Neuron (in vitro differentiated cells): ENCODE measurements around the gene SLC35A4.

Source experiments
- H2AFZ ChIP-seq: one replicate; pipeline ENCODE4 v1.6.1; 2013; ENCODE audit warnings: low read depth, mild to moderate bottlenecking, inconsistent platforms, low read length, moderate library complexity
- H3K27me3 ChIP-seq: one replicate; pipeline ENCODE4 v1.6.1; 2013; ENCODE audit warnings: low read length; ENCODE audit not compliant: insufficient read depth
- H3K36me3 ChIP-seq: one replicate; pipeline ENCODE4 v1.6.1; 2013; ENCODE audit warnings: low read length; ENCODE audit not compliant: insufficient read depth
- H3K4me1 ChIP-seq: one replicate; pipeline ENCODE4 v1.6.1; 2013; ENCODE audit warnings: low read length; ENCODE audit not compliant: insufficient read depth
- H3K4me3 ChIP-seq: 2 replicates; pipeline ENCODE4 v1.5.1; 2013; ENCODE audit warnings: mild to moderate bottlenecking, low read length, moderate library complexity
- H3K9me3 ChIP-seq: one replicate; pipeline ENCODE4 v1.6.1; 2013; ENCODE audit warnings: low read length

The SLC35A4 gene

GRCh38 chr5:140550147-140551079 is 14.2 kb upstream of the SLC35A4 start:
- H3K27me3 ChIP-seq: no peaks in the 10 kb centered on the region
- H2AFZ ChIP-seq: no peak overlapping the region
- H3K4me3 ChIP-seq: no peak overlapping the region
- peaks cover under 1% of the 10 kb centered on the region for H3K4me1 ChIP-seq
- H3K36me3 ChIP-seq: peaks cover 65% of the 10 kb centered on the region
- H3K9me3 ChIP-seq: no peaks in the 10 kb centered on the region

GRCh38 chr5:140551872-140552271 is 12.8 kb upstream of the SLC35A4 start:
- Histone ChIP-seq H2AFZ (no peak overlapping the region), H3K27me3 (no peaks in the 10 kb centered on the region), H3K36me3 (peaks cover 57% of the 10 kb centered on the region), H3K9me3 (no peaks in the 10 kb centered on the region), H3K4me1 (peaks cover 11% of the 10 kb centered on the region), H3K4me3 (no peak overlapping the region)

- H3K4me1 ChIP-seq: peaks cover 17% of the 10 kb centered on the region
- H3K9me3 ChIP-seq: no peaks in the 10 kb centered on the region
- H3K27me3 ChIP-seq: no peaks in the 10 kb centered on the region
- no peak overlapping the region for H2AFZ ChIP-seq
- no peak overlapping the region for H3K4me3 ChIP-seq
- peaks cover 49% of the 10 kb centered on the region for H3K36me3 ChIP-seq
Measured at GRCh38 chr5:140553657-140554056, 11.0 kb upstream of the SLC35A4 start.

GRCh38 chr5:140554454-140554853 is 10.2 kb upstream of the SLC35A4 start:
- Histone ChIP-seq H2AFZ (no peak overlapping the region), H3K4me3 (no peak overlapping the region), H3K9me3 (no peaks in the 10 kb centered on the region), H3K36me3 (peaks cover 41% of the 10 kb centered on the region), H3K27me3 (no peaks in the 10 kb centered on the region), H3K4me1 (peaks cover 17% of the 10 kb centered on the region)

GRCh38 chr5:140555747-140556312 is 8.8 kb upstream of the SLC35A4 start:
- no peaks in the 10 kb centered on the region for H3K27me3 ChIP-seq
- H3K4me3 ChIP-seq: peak overlapping the region; percentile 73
- peaks cover 17% of the 10 kb centered on the region for H3K4me1 ChIP-seq
- H3K36me3 ChIP-seq: peaks cover 27% of the 10 kb centered on the region
- H3K9me3 ChIP-seq: no peaks in the 10 kb centered on the region
- H2AFZ ChIP-seq: no peak overlapping the region

GRCh38 chr5:140556438-140556837 is 8.2 kb upstream of the SLC35A4 start:
- H2AFZ ChIP-seq: no peak overlapping the region
- H3K4me3 ChIP-seq: peak overlapping the region; percentile 73
- H3K4me1 ChIP-seq: peaks cover 17% of the 10 kb centered on the region
- no peaks in the 10 kb centered on the region for H3K27me3 ChIP-seq
- no peaks in the 10 kb centered on the region for H3K9me3 ChIP-seq
- peaks cover 21% of the 10 kb centered on the region for H3K36me3 ChIP-seq

GRCh38 chr5:140557136-140557805 is 7.4 kb upstream of the SLC35A4 start, which contains the start of gene SRA1:
Gene SRA1 (minus strand): TSS chr5:140557473. CDS start chr5:140557452, 21 bp downstream.
- Histone ChIP-seq H3K4me1 (peaks cover 17% of the 10 kb centered on the region), H3K27me3 (no peaks in the 10 kb centered on the region)

GRCh38 chr5:140557965-140558364 is 6.7 kb upstream of the SLC35A4 start:
- peaks cover 14% of the 10 kb centered on the region for H3K36me3 ChIP-seq
- no peaks in the 10 kb centered on the region for H3K27me3 ChIP-seq
- H3K4me3 ChIP-seq: peak overlapping the region; percentile 73
- H2AFZ ChIP-seq: no peak overlapping the region
- H3K9me3 ChIP-seq: no peaks in the 10 kb centered on the region
- peaks cover 17% of the 10 kb centered on the region for H3K4me1 ChIP-seq

More at GRCh38 chr5:140557136-140557805, 7.4 kb upstream of the SLC35A4 start, which contains the start of gene SRA1:
- H2AFZ ChIP-seq: peak within 1 kb of the TSS; percentile 46
- H3K36me3 ChIP-seq: peaks cover 15% of the 10 kb centered on the region
- H3K9me3 ChIP-seq: no peaks in the 10 kb centered on the region
- peak within 1 kb of the TSS; percentile 73 for H3K4me3 ChIP-seq

- H2AFZ ChIP-seq: no peak overlapping the region
- no peak overlapping the region for H3K4me3 ChIP-seq
- no peaks in the 10 kb centered on the region for H3K9me3 ChIP-seq
- H3K27me3 ChIP-seq: no peaks in the 10 kb centered on the region
- H3K4me1 ChIP-seq: peaks cover 20% of the 10 kb centered on the region
- peaks cover 10% of the 10 kb centered on the region for H3K36me3 ChIP-seq
Measured at GRCh38 chr5:140558542-140558941, 6.1 kb upstream of the SLC35A4 start.

- peaks cover 4% of the 10 kb centered on the region for H3K36me3 ChIP-seq
- no peak overlapping the region for H2AFZ ChIP-seq
- H3K4me3 ChIP-seq: no peak overlapping the region
- H3K4me1 ChIP-seq: peaks cover 27% of the 10 kb centered on the region
- no peaks in the 10 kb centered on the region for H3K27me3 ChIP-seq
- no peaks in the 10 kb centered on the region for H3K9me3 ChIP-seq
Measured at GRCh38 chr5:140560227-140560626, 4.4 kb upstream of the SLC35A4 start.

- H3K4me3 ChIP-seq: no peak overlapping the region
- H3K27me3 ChIP-seq: no peaks in the 10 kb centered on the region
- H2AFZ ChIP-seq: no peak overlapping the region
- H3K9me3 ChIP-seq: no peaks in the 10 kb centered on the region
- peaks cover 26% of the 10 kb centered on the region for H3K4me1 ChIP-seq
- peaks cover 12% of the 10 kb centered on the region for H3K36me3 ChIP-seq
Measured at GRCh38 chr5:140561753-140562523, 2.7 kb upstream of the SLC35A4 start.

- H3K36me3 ChIP-seq: peaks cover 26% of the 10 kb centered on the region
Measured at GRCh38 chr5:140563596-140563995, 1.0 kb upstream of the SLC35A4 start.

More at GRCh38 chr5:140563596-140563995, 1.0 kb upstream of the SLC35A4 start:
- Histone ChIP-seq H3K4me3 (peak overlapping the region; percentile 89), H3K27me3 (no peaks in the 10 kb centered on the region), H3K9me3 (no peaks in the 10 kb centered on the region), H2AFZ (no peak overlapping the region), H3K4me1 (peaks cover 20% of the 10 kb centered on the region)
